GM15510 (cell line): ENCODE data around the gene KRT73.

Source experiments
- POLR2A ChIP-seq: IDR thresholded peaks from 3 replicates; pipeline ENCODE4 v1.6.1; 2011; ENCODE audit warnings: borderline replicate concordance; ENCODE audit not compliant: insufficient read length; ENCODE audit errors: extremely low read depth

KRT73 gene

GRCh38 chr12:52604859-52605258, 13.5 kb downstream of the KRT73 start:
- no peak for TF ChIP-seq POLR2A

DNA sequence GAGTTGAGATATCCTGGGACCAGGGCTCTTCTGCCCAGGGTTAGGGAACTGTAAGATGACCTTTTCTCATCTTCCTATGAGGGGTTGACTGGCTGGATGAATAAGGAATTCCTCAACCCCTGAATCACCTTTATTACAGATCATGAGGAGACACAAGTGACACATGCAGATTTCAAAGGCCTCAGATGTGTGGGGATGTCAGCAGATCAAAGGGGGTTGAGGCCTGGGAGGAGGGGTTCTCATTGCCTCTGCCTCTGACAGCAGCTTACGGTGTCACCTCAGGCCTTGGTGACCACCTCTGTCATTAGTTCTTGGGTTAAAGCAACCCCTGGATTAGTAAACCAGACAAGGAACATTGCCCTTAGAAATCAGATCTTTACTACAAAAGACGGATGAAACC, 15.0 kb downstream of the KRT73 start:
- TF ChIP-seq POLR2A: no peak

- no peak for TF ChIP-seq POLR2A
Measured at GRCh38 chr12:52602552-52602951, 15.8 kb downstream of the KRT73 start.

GRCh38 chr12:52601671-52602070, 16.7 kb downstream of the KRT73 start:
- TF ChIP-seq POLR2A: no peak

- TF ChIP-seq POLR2A: no peak
Measured at GRCh38 chr12:52600941-52601481, 17.3 kb downstream of the KRT73 start, which contains the start of gene KRT72. KRT72 (minus strand) TSS chr12:52601463; CDS start chr12:52601452, 11 bp downstream.

DNA sequence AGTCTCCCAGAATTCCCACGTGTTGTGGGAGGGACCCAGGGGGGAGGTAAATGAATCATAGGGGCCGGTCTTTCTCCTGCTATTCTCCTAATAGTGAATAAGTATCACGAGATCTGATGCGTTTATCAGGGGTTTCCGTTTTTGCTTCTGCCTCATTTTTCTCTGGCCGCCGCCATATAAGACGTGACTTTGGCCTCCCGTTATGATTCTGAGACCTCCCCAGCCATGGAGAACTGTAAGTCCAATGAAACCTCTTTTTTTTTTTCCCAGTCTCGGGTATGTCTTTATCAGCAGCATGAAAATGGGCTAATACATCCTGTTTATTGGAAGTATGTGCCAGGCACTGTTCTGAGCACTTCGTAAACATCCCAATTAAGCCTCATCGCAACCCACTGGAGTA, 17.9 kb downstream of the KRT73 start:
- no peak for TF ChIP-seq POLR2A

GRCh38 chr12:52600071-52600470, 18.3 kb downstream of the KRT73 start:
- no peak for TF ChIP-seq POLR2A

DNA sequence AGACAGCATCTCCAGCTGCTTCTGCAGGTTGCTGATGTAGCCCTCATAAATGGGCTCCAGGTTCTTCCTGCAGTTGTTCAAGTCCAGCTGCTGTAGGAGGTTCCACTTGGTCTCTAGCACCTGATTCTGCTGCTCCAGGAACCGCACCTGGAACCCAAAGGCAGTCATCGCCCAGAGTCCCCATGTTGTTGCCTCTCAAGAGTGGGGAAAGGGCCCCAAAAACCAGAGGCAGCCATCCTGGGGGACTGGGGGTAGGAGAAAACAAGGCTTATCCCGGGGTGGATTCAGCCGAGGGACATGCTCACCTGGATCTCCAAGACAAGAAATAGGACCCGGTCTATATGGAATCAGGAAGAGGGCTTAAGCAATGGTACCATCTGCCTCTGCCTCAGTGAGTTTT, 19.4 kb downstream of the KRT73 start:
- no peak for TF ChIP-seq POLR2A

- TF ChIP-seq POLR2A: no peak
Measured at GRCh38 chr12:52591521-52591920, 26.8 kb downstream of the KRT73 start.

- TF ChIP-seq POLR2A: no peak
Measured at GRCh38 chr12:52590021-52590420, 28.3 kb downstream of the KRT73 start.

- TF ChIP-seq POLR2A: no peak
Measured at GRCh38 chr12:52587563-52587962, 30.8 kb downstream of the KRT73 start.

DNA sequence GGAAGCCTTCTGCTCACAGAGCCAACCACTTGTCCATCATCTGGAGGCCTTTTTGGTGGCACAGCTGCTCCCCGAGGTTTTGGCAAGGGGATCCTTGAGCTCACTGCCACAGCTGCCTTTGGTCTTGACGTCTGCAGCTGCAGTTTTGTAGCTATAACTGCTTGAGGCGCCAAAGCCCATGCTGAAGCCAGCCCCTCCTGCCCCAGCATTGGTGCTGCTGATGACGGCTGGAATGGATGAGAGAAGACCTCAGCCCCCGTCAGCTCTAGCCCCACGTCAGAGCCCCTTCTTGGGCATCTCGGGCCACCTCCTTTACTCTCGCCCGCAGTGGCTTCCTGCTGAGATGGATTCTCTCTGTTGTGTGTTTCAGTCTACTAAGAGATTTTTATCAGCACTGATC, 32.4 kb downstream of the KRT73 start:
- no peak for TF ChIP-seq POLR2A

- TF ChIP-seq POLR2A: no peak
Measured at GRCh38 chr12:52585066-52585465, 33.3 kb downstream of the KRT73 start.

- TF ChIP-seq POLR2A: no peak
Measured at GRCh38 chr12:52584156-52584682, 34.1 kb downstream of the KRT73 start.

GRCh38 chr12:52582971-52583456, 35.3 kb downstream of the KRT73 start:
- TF ChIP-seq POLR2A: no peak

DNA sequence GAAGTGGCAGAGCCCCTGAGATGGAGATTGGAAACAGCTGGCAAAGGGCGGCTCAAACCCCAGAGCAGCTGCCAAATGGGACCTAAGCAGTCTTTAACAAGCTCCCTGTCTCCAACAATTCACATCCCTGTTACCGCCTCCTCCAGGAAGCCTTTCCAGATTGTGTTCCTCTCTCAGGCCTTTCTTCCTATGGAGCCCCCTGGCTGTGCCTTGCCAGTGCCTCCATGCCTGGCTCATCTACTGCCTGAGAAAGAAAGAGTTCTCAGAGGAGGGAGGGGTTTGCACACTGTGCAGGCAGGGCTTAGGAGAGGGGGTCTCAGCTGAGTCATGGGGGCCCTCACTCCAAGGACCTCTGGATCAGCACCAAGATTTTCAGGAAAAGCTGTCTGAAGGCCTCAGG, 35.9 kb downstream of the KRT73 start:
- TF ChIP-seq POLR2A: no peak

- TF ChIP-seq POLR2A: no peak
Measured at GRCh38 chr12:52581481-52581880, 36.9 kb downstream of the KRT73 start.

DNA sequence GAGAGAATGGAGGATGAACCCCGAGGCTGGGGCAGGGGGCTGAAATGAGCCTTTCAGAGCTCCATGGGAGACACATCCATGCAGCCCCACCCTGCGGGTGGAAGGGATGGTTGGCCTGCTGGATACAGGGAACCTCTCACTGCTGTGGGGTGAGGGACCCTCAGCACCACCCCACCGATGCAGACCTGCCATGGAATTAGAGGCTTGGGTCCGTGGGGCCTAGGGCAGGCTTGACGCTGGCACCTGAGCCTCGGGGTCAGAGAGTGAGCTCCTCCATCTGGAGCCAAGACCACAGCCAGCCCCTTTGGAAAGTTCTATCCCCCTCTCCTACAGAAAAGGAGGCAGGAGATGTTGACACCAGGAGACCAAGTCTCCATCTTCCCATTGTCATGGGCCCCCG, 37.3 kb downstream of the KRT73 start:
- no peak for TF ChIP-seq POLR2A

DNA sequence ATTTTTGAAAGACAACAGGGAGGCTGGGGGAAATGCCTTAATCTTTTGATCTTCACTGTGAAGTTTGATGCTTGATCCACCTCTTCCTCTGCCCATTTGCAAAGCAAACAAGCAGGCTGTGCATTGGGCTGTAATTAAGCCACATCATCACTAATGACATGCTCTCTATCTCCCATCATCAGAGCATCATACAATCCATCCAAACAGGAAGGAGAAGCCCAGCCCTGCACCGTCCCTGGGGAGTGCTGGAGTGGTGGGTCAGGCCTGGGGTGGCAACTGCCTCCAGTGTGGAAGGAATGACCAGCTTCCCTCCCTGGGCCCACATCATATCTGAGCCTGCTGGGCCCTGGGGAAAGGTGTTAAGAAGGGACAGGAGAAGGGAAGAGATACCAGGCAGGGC, 37.9 kb downstream of the KRT73 start:
- TF ChIP-seq POLR2A: no peak
